Umbilical cord (tissue), 2 donors: ENCODE data around the gene TRIM9. TPM values are rescaled to one million over a fixed set of nuclear protein-coding genes. Genes with fewer than 3 reads are reported as not detected.
"Not testable (repeated sequence)": the region's sequence is repeated elsewhere in the genome, so short reads cannot be mapped to it uniquely, and the experiment has no call there.

Experiments
- DNase-seq: peaks from one replicate; pipeline ENCODE4 v3.0.0-alpha.2; 2015; ENCODE audit warnings: low spot score
- total RNA-seq: library from RNA; depleted of rRNA; stranded (reverse); fragments of >200 nt; gene quantifications from one replicate; pipeline ENCODE4 v1.2.3, GENCODE V29; 2014; ENCODE audit warnings: low replicate concordance; ENCODE audit not compliant: insufficient read depth

TRIM9 gene
- total RNA-seq, 1 donor from 2014 or later: 30.8 TPM

DNA sequence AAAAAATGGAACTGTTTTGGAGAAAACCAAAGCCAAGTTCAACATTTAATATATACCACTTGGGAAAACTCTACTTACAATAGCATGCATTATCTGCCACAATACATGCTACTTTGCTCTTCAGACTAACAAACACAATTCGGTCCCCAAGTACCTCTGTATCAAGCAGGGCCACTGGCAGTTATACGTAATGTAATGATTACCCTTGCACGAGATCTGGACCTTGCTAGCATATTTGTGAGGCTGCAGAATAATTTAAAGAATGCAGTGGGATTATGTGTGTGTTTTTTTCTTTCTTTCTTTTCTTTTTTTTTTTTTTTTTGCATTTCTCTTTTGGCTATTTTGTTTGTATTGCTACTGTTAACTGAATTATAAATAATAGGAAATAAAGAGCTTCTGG, 127.8 kb downstream of the TRIM9 start:
- DNase-seq: no peak

DNA sequence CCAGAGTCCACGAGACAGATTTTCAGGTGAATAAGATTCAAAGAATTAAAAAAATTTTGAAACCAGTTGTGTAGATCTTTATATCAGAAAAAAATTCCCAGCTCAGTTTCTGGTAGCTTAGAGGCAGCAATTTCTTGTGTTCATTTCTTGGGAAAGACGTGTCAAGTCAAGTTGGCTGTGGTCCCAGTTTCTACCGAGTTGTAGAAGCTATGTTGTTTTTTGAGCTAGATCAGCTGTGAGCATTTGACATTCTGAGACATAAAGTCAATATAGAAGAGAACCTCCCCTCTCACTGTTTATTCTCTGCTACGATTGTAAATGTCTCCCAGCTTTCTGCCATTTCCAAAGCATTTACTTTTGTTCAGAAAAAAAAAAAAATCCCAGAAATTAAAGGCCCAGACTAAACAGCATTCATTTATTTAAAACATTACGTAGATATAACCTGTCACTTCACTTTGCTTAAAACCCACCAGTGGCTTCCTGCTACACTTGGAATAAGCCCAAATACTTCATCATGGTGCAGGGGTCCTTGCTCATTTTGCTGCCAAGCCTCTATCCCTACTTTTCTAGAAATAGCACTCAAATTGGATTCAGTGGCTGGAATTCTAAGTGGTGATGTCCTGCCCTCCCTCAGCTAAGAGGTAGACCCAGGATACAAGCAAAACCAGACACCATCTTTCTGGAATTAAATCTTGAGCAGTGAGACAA, 130.1 kb downstream of the TRIM9 start:
- DNase-seq: peak; percentile 95

DNA sequence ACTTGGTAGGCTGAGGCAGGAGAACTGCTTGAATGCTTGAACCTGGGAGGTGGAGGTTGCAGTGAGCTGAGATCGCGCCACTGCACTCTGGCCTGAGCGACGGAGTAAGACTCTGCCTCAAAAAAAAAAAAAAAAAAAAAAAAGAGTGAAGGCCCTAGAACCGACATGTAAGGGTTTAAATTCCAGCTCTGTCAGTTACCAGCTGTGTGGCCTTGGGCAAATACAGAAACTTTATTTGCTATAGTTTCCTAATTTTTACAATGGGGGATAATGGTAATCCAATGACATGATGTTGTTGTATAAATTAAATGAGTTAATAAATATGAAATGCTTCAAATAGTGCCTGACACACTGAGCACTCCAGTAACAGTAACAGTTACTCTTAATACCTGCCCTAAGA, 131.0 kb downstream of the TRIM9 start:
- DNase-seq: no peak

DNA sequence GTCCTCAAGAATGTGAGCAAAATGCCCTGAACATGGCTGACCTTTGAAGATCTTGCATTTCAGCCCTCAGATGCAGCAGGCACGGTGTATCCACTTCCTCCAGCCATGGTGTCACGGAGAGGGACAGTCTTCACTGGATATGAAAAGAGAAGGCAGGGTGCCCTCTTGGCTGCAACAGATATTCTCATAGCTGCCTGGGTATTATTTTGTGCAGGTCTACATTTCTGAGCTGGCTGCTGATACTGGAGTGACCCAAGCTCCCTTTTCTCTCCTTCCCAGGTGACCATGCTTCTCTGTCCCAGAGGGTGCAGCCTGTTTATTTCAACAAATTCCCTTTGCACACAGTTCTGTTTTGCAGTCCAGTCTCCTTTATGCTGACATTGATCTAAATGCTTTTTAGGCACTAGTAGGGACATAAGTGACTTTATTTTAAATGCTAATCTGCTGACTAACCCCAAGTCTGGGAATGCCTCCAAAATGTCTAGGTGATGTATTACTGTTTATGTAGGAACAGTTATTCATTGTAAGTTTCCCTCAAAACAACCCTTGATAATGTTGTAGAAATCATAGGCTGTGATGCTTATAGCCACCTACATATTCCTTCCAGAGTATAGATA, 133.2 kb downstream of the TRIM9 start:
- peak; percentile 88 for DNase-seq

DNA sequence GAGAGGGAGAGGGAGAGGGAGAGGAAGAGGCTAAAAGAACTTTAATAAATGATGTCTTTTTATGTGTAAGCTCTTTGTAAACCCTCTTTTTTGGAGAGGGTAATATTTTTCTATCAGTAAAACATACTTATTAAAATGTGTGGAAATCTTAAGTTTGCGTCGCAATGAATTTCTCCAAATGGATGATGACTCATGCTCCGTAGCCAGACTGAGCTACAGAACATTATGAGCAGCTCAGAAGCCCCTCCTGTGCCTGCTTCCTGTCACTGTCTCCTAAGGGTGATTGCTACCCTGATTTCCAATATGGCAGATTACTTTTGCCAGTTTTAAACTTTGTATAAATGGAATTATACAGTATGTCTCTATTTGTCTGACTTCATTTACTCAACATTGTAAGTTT, 137.6 kb downstream of the TRIM9 start:
- DNase-seq: peak; percentile 54

DNA sequence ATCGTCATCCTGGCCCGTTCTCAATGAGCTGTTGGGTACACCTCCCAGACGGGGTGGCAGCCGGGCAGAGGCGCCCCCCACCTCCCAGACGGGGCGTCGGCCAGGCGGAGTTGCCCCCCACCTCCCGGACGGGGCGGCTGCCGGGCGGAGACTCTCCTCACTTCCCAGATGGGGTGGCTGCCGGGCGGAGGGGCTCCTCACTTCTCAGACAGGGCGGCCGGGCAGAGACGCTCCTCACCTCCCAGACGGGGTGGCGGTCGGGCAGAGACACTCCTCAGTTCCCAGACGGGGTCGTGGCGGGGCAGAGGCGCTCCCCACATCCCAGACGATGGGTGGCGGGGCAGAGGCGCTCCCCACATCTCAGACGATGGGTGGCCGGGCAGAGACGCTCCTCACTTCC, 138.5 kb downstream of the TRIM9 start:
- not testable (repeated sequence) for DNase-seq

DNA sequence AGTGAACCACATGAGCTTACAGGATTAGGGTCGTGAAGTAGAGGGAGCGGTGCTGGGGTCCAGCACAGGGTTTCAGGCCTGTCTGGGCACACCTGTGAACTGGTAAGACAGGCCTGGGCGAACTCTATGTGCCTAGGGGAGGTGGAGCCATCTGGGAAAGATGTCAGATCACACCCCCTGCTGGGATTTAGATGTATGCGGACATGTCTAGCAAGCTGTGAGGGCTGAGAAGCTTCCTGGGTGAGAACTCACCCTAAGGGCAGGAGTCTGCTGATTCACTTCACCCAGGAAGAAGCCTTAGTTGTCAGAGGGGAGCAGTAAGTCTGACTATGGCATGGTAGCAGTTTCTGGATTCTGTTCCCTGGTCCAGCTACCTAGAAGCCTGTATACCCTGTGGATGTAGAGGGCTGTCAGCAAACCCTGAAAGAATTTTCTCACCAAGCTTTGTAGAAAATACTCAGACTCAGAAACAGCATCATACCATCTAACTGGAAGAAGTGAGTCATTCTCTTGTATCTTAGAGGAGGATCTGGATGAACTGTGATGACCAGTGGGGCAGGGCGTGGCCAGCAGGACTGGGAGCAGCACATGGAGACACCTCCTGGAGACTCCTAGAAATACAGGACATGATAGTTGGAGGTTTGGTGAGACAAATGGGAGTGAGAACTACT, 139.4 kb downstream of the TRIM9 start:
- DNase-seq: peak; percentile 91

DNA sequence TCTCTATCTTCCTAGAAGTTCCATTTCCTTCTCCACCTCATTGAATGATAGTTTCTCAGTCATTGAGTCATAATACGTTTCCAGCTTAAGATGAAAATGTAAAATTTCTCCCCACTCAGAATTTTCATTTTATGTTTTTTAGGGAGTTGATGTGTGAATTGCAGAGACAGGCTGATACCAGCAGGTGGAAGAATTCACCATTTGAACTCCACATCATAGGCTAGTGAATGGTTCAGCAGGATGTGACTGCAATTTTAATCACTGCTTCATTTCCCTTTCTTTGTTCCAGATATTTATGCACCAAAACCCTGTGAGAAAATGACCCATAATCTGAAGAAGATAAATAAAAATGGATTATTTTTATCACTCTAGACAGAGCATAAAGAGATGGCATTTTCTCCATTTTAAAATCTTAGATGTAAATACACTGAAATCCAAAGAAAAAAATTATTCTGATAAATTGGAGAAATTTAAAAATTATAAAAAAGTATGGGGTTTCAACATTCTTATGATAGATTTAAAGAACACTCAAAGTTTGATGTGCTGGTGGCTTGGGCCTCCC, 140.0 kb downstream of the TRIM9 start:
- peak; percentile 64 for DNase-seq

DNA sequence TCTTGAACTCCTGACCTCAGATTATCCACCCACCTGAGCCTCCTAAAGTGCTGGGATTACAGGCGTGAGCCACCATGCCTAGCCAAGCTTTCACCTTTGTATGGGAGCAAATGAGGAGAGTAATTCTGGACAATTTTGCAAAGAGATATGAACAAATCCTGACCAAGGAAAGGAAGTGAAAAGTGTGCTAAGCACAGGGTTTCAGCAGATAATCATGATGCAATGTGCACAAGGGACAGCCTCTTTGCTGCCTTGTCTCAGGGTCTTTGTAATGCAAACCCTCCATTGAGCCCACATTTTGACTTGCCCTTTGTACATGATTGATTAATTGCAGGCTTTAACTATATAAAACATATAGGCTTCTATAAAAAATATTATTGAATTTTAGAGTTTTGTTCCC, 141.4 kb downstream of the TRIM9 start:
- no peak for DNase-seq

DNA sequence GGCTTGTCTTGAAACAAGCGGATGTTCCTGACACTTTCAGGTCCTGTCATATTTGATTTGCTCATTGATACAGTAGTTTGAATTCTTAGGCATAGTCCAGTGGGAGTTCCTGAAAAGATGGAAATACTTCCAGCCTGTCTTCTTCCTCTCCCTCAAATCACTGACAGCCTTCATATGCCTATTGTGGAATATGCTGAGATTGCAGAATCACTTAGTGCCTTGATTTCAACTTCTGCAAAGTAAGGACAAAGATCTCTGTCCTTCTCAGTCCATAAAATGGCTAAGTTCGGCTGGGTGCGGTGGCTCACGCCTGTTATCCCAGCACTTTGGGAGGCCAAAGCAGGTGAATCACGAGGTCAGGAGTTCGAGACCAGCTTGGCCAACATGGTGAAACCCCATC, 143.9 kb downstream of the TRIM9 start:
- DNase-seq: no peak

DNA sequence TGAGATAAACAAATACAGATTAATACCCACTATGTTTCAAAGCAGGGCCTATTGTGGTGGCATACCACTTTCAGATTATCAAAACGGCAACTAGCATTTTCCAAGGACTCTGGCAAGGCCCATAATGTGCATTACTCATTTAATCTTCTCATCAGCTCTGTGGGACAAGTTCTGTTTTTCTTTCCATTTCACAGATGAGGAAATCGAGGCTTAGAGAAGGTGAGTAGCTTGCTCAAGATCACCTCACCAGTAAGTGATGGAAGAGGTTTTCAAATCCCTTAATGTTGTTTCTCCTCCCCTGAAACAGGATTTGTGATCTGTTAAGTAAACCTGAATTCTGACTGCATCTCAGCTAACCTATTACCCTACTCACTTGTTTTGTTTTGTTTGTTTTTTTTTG, 146.7 kb downstream of the TRIM9 start:
- no peak for DNase-seq

DNA sequence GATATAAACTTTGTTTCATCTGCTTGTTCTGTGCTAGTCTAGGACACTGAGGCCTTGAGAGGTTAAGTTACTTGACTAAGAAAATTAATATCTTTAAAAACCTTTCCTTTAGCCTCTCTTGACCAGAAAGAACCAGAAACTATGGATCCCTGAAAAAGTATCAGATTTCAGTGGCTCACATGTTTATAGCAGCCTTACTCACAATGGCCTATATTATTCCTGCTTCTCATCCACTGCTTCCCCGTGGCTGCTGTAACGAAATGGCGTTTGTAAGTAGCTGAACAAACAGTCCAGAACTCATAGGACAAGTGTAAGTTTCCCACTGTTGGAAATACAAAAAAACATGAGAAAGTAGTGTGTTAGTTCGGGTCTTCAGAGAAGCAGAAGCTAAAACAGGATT, 147.5 kb downstream of the TRIM9 start:
- peak; percentile 56 for DNase-seq

DNA sequence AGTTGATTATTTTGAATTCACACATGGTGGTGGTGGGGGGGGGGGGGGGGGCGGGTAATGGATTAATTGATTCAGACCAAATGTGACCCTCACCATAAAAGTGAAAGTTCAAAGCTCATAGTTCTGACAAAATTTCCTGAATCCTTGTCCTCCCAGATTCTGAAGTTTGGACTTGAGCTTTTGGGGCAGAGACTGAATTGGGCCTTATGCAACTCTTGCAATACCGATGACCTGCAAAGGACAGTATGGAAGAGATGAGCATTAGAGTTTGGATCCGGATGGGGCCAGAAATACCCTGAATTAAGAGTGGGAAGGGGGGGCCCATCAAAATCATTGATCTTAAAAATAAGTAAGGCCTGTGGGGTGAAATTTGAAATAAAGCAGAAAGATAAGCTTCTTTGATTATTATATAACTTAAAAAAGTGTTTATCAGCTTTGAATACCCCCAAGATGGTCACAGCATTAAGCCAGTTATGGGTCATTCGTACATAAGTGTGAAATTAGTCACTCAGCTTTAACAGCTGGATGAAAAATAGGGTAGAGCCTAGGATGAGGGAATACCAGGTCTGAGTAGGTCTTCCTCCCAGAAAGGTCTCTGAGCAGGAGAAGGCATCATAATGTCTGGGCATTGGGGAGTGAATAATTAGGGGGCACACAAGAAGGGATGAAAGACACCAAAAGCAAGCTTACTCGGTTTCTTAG, 148.5 kb downstream of the TRIM9 start:
- DNase-seq: no peak

DNA sequence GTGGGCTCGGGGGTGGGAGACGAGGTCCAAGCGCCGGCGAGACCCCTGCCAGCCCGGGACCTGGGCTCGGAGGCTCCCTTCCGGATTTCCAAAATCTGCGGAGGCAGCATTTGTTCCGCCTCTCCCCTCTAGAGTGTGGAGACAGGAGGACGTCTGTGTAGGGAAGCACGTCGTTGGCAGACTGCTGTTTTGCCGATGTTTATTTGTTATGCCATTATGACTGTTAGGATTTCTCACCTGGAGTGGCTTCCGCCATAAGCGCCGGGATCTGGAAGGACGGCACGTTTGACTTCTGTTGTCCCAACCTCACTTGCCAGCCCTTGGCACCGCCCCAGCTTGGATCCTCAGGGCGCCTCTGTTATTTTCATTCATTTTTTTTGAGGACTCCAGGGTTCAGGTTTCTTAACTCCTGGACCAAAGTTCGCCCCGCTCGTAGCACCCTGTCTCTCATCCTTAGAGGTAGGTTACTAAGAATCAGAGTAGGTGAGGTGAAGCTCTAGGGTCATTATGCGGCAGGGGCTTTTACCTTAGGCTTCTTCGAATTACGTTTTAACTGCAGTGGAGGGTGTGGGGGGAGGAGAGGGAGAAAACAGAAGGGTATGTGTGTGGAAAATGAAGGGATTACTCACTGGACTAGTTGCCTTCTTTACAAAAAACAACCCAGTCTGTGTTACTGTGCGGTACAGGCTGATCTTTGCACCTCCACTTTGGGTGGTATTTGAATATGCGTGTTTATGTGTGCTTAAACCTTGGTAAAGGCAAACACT, 150.1 kb downstream of the TRIM9 start:
- DNase-seq: no peak

DNA sequence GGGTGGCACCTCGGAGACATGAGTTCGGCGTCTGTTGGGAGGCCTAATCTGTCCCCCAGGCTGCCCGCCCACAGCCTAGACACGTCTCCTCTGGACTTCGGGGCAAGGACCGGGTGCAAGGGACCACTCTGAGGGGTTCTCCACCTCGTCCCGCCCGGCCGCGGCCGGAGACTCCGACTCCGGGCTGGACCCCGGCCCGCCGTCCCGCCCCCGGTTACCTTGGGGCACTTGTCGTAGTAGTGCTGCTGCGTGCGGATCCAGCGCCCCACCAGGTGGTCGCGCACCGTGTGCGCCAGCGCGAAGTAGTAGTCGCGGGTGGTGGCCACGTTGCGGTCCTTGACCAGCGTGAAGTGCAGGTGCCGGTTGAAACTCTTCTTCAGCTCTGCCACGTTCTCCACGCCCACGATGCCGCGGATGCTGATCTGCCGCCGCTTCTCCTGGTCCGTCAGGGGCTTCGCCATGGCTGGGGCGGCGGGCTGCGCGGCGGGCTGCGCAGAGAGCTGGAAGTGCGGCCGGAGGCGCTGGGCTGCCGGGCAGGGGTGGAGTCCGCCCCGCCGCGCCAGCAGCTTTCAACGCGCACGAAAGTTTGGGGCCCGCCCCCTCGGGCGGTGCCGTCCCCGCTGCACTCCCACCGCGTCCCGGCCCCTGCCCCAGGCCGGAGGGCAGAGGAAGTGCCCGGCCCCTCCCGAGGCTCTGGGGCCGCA, 150.8 kb downstream of the TRIM9 start, which contains the start of gene PYGL:
Gene PYGL (minus strand): TSS at position 541 of the 704 bp plus-strand sequence. CDS start 80 bp downstream, at position 461.
- DNase-seq: peak; percentile 81

DNA sequence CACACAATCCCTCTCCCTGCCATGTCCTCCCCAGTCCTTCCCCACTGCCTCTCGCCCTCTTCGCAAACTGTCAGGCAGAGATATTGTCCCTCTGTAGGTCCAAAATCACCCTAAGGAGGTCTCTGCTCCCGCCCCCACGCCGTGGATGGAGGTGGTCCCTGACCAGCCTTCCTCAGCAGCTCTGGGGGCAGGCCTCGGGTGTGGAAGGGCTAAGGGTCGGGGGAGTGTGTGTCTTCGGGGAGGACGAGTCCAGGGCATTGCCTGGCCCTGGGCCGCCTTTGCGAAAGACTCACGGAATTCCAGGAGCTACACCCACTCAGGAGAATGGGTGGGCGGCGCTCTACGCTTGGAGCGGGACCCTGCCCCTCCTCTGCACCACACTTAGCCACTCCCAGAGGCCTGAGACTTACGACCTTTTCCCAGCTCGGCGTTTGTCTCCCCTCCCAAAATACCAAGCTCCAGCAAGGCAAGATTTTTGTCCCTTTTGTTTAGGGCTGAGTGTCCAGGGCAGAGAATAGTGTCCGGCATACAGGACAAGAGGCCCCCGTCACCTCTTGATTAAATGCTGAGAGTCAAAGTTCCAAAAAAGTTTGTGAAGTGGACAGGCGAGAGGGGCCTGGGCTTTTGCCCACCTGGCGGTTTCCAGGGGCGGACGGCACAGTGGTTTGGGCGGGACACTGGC, 151.5 kb downstream of the TRIM9 start:
- DNase-seq: no peak

DNA sequence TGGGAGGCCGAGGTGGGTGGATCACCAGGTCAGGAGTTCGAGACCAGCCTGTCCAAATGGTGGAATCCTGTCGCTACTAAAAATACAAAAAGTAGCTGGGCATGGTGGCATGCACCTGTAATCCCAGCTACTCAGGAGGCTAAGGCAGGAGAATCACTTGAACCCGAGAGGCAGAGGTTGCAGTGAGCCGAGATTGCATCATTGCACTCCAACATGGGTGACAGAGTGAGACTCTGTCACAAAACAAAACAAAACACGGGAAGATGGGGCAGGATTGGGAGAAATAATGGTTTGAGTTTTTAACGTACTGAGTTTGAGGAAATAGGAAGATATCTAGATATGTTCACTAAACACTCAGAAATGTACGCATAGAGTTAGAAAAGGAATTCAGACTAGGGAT, 153.3 kb downstream of the TRIM9 start:
- not testable (repeated sequence) for DNase-seq

DNA sequence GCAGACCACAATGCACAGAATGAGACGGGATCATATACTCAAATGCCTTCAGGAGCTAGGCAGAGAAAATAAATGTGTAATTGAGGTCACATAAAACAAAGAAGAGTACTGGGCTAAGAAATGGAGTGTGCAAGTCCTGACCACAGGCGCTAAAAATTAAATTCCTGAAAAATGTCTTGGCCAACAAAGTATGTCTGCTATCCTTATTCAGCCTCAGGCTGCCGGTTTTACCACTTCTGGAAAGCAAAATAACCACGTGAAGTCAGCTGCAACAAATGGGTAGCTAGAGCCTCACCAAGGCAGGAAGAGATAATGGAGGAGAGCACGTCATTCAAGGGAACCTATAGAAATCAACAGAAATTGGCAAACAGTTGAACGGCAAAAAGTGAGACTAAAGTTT, 153.8 kb downstream of the TRIM9 start:
- no peak for DNase-seq

DNA sequence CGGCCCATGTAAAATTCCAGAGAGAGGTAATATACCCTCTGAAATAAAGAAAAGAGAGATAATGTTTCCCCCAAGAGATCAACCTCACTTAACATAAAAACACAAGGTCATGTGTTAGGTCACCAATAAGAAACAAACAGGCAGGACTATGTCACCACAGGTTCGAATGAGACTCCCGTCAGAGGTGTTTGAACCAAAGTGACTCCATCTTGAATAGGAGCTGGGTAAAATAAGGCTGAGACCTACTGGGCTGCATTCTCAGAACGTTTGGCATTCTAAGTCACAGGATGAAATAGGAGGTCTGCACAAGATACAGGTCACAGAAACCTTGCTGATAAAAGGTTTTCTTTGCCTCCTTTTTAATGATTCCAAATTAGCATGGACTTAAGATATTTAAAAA, 157.1 kb downstream of the TRIM9 start:
- no peak for DNase-seq

DNA sequence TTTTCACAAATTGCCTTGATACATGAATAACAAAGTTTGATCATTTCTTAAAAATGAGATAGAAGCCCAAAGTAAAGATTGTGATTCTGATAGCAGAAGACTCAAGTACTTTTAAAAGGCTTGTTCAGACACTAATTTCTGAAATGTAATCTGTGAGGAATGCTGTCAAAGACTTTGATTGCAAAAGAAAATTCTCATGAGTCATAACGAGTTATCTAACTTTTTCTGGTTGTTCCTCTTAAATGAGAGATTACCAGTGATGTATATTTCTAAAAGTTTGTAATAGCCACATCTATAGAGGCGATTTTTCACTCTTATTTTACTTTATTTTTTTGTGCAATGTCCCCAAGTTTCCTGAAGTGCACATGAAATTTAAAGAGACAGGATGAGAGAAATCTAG, 157.6 kb downstream of the TRIM9 start:
- peak; percentile 31 for DNase-seq
